ENCODE measurements around the gene RBM15. TPM values are rescaled to one million over a fixed set of nuclear protein-coding genes. Genes with fewer than 3 reads are reported as not detected.

RBM15 gene
- total and polyA plus RNA-seq, 2 of the 13 experiments (the other 11 are each of a cell fraction or from before 2014, with no cell fraction given) = 13.5 to 36.4 TPM

GRCh38 chr1:110361856-110362255 lies 22.7 kb downstream of the RBM15 start:
- H3K27me3 ChIP-seq (ENCODE audit: control insufficient read depth in 1 of 2, insufficient read depth in 2 of 2, low read length in 2 of 2) = no peaks in the 10 kb centered on the region
- in situ Hi-C loops (cut with HindIII; ENCODE audit: extremely low pct_ligation_motif_present, low pct_unique_long_range_greater_than_20kb) = no loop called here
- H3K4me1 ChIP-seq (ENCODE audit: insufficient read depth, low read length) = peaks cover 17% of the 10 kb centered on the region
- POLR2A ChIA-PET = no interaction called here
- no peak for ATAC-seq
- TF ChIP-seq ASH2L (IDR thresholded peaks at IDR 0.05; ENCODE audit: insufficient read length, low read depth, low read length) (no peak), ZFP82 (CRISPR knock-in tag; IDR thresholded peaks at IDR 0.05; ENCODE audit: borderline replicate concordance) (no peak), GRHL1 (CRISPR knock-in tag; conservative IDR thresholded peaks at IDR 0.05) (no peak), ZBTB21 (CRISPR knock-in tag; IDR thresholded peaks at IDR 0.05) (no peak)
- 98% methylated on average over 1 of the region's 1 CpG for WGBS (ENCODE audit: low lambda C conversion rate)
- no peak overlapping the region for H2AFZ ChIP-seq (ENCODE audit: low read length)
- H3K9ac ChIP-seq (ENCODE audit: insufficient read depth, low read depth, low read length) = no peak overlapping the region
- no peak overlapping the region for H3K27ac ChIP-seq (ENCODE audit: extremely low read length, insufficient read depth, low read length)
- intact Hi-C loops (cut with micrococcal nuclease; ENCODE audit: unreplicated experiment) = no loop called here
- no peaks in the 10 kb centered on the region for H4K20me1 ChIP-seq (ENCODE audit: insufficient read depth, low read length)
- BruUV-seq (replicated peaks) = no TSS peak
- H3K36me3 ChIP-seq (replicated peaks in 1 of 2; ENCODE audit: control insufficient read depth in 1 of 2, insufficient read depth in 2 of 2, low read length in 2 of 2) = peaks cover 4 to 19% of the 10 kb centered on the region in 2 experiments; a peak in 2 of 5 replicates
- peaks cover 30% of the 10 kb centered on the region for H3K79me2 ChIP-seq (ENCODE audit: insufficient read depth, low read length)
- no peak for FAIRE-seq
- H3K4me3 ChIP-seq (replicated peaks in 1 of 3; ENCODE audit: insufficient read depth in 1 of 3, low read depth in 2 of 3, low read length in 3 of 3) = no peak overlapping the region
- no peak for DNase-seq (ENCODE audit: low spot score)
- CTCF ChIA-PET (ENCODE audit: low intra/inter-chr PET ratio, low total read pairs) = no interaction called here
- no peaks in the 10 kb centered on the region for H3K9me3 ChIP-seq (ENCODE audit: low read length)
- H3K4me2 ChIP-seq (ENCODE audit: low read depth, low read length) = no peak overlapping the region

DNA sequence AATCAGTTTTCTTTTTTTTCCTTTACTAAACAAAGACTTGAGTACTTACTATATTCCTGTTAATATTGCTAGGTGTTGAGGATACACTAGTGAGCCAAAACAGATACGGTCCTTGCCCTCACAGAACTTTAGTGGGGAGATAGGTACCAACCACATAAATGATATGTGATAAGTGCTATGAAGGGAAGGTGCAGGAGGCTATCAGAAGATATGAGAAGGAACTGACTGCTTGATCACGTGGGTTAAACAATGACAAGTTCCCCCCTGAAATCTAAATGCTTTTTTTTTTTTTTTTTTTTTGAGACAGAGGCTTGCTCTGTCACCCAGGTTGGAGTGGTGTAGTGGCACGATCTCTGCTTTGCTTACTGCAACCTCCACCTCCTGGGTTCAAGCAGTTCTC lies 25.0 kb downstream of the RBM15 start:
- no peaks in the 10 kb centered on the region for H4K20me1 ChIP-seq (ENCODE audit: insufficient read depth, low read length)
- 100% methylated on average over 3 of the region's 3 CpGs for whole genome bisulfite sequencing (ENCODE audit: low lambda C conversion rate)
- peaks cover 4 to 14% of the 10 kb centered on the region in 2 experiments; a peak in 2 of 5 replicates for H3K36me3 ChIP-seq (replicated peaks in 1 of 2; ENCODE audit: control insufficient read depth in 1 of 2, insufficient read depth in 2 of 2, low read length in 2 of 2)
- DNase-seq (ENCODE audit: low spot score) = no peak
- no peak overlapping the region for H3K4me3 ChIP-seq (replicated peaks in 1 of 3; ENCODE audit: insufficient read depth in 1 of 3, low read depth in 2 of 3, low read length in 3 of 3)
- no TSS peak for BruUV-seq (replicated peaks)
- no peak for FAIRE-seq
- intact Hi-C loops (cut with micrococcal nuclease; ENCODE audit: unreplicated experiment) = no loop called here
- ATAC-seq = no peak
- POLR2A ChIA-PET = interaction anchor here (1.0 kb wide), 1 partner anchor 26 kb away, joined by 4 read pairs; the partner anchor contains the start of gene RBM15
- in situ Hi-C loops (cut with HindIII; ENCODE audit: extremely low pct_ligation_motif_present, low pct_unique_long_range_greater_than_20kb) = no loop called here
- H3K4me2 ChIP-seq (ENCODE audit: low read depth, low read length) = no peak overlapping the region
- peaks cover 21% of the 10 kb centered on the region for H3K79me2 ChIP-seq (ENCODE audit: insufficient read depth, low read length)
- no peaks in the 10 kb centered on the region for H3K9me3 ChIP-seq (ENCODE audit: low read length)
- H3K27ac ChIP-seq (ENCODE audit: extremely low read length, insufficient read depth, low read length) = no peak overlapping the region
- no peak overlapping the region for H2AFZ ChIP-seq (ENCODE audit: low read length)
- CTCF ChIA-PET (ENCODE audit: low intra/inter-chr PET ratio, low total read pairs) = no interaction called here
- H3K27me3 ChIP-seq (ENCODE audit: control insufficient read depth in 1 of 2, insufficient read depth in 2 of 2, low read length in 2 of 2) = no peaks in the 10 kb centered on the region
- H3K4me1 ChIP-seq (ENCODE audit: insufficient read depth, low read length) = peaks cover 20% of the 10 kb centered on the region
- no peak overlapping the region for H3K9ac ChIP-seq (ENCODE audit: insufficient read depth, low read depth, low read length)
- no peak for TF ChIP-seq BCL6 (CRISPR knock-in tag; IDR thresholded peaks at IDR 0.05)
- TF ChIP-seq SUZ12 (IDR thresholded peaks at IDR 0.05; ENCODE audit: low read depth, low read length) = no peak
- TF ChIP-seq ZFYVE20 (CRISPR knock-in tag; IDR thresholded peaks at IDR 0.05; ENCODE audit: borderline replicate concordance, low read depth) = no peak
- TF ChIP-seq ZNF17 (CRISPR knock-in tag; IDR thresholded peaks at IDR 0.05) = no peak
- TF ChIP-seq ZNF543 (CRISPR knock-in tag; IDR thresholded peaks at IDR 0.05) = no peak
- TF ChIP-seq, protein P1, sequence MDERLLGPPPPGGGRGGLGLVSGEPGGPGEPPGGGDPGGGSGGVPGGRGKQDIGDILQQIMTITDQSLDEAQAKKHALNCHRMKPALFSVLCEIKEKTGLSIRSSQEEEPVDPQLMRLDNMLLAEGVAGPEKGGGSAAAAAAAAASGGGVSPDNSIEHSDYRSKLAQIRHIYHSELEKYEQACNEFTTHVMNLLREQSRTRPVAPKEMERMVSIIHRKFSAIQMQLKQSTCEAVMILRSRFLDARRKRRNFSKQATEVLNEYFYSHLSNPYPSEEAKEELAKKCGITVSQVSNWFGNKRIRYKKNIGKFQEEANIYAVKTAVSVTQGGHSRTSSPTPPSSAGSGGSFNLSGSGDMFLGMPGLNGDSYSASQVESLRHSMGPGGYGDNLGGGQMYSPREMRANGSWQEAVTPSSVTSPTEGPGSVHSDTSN (CRISPR knock-in tag; IDR thresholded peaks at IDR 0.05) = no peak
- TF ChIP-seq ELK4 (CRISPR knock-in tag; IDR thresholded peaks at IDR 0.05; ENCODE audit: borderline replicate concordance) = no peak
- no peak for TF ChIP-seq ZNF713 (CRISPR knock-in tag; IDR thresholded peaks at IDR 0.05)
- TF ChIP-seq RFX1 (IDR thresholded peaks at IDR 0.05) = no peak
- no peak for TF ChIP-seq SMYD3 (CRISPR knock-in tag; IDR thresholded peaks at IDR 0.05)
- no peak for TF ChIP-seq SMAD9 (CRISPR knock-in tag; IDR thresholded peaks at IDR 0.05)
- no peak for TF ChIP-seq GATA4 (IDR thresholded peaks at IDR 0.05; ENCODE audit: borderline replicate concordance, low read depth)
- TF ChIP-seq POLR2AphosphoS2 (IDR thresholded peaks at IDR 0.05; ENCODE audit: low read depth, low read length) = no peak
- no peak for TF ChIP-seq FOXA3 (CRISPR knock-in tag; IDR thresholded peaks at IDR 0.05)

Data from HepG2 (cell line).